DOHH2 (cell line): ENCODE data around the gene ZNF254.
"Not testable (repeated sequence)": the region's sequence is repeated elsewhere in the genome, so short reads cannot be mapped to it uniquely, and the experiment has no call there.

Experiments
- H3F3A ChIP-seq: fragments of 200-600 bp; sonication (generic), shearing (Covaris generic); 2 replicates; pipeline ENCODE4 v1.6.0; 2016; ENCODE audit warnings: antibody characterized with exemption, mild to moderate bottlenecking; ENCODE audit not compliant: control insufficient read depth, insufficient read depth
- H3K27ac ChIP-seq: fragments of 200-600 bp; sonication (generic); 2 replicates; pipeline ENCODE4 v1.5.1; 2014; ENCODE audit warnings: low read depth, mild to moderate bottlenecking, low read length, moderate library complexity
- H3K27me3 ChIP-seq: fragments of 200-600 bp; sonication (generic); 2 replicates; pipeline ENCODE4 v1.6.1; 2014; ENCODE audit warnings: mild to moderate bottlenecking, low read length, mixed read lengths; ENCODE audit not compliant: control insufficient read depth
- H3K36me3 ChIP-seq: fragments of 200-600 bp; sonication (generic); 2 replicates; pipeline ENCODE4 v1.6.1; 2014; ENCODE audit warnings: mild to moderate bottlenecking, low read length, moderate library complexity, mixed read lengths; ENCODE audit not compliant: control insufficient read depth
- H3K4me1 ChIP-seq: fragments of 200-600 bp; sonication (generic); 2 replicates; pipeline ENCODE4 v1.6.1; 2014; ENCODE audit warnings: mild to moderate bottlenecking, low read length, mixed read lengths; ENCODE audit not compliant: control insufficient read depth
- H3K4me2 ChIP-seq: fragments of 200-600 bp; sonication (generic); 2 replicates; pipeline ENCODE4 v1.6.0; 2014; ENCODE audit warnings: mild to moderate bottlenecking, low read length, moderate library complexity
- H3K4me3 ChIP-seq: fragments of 200-600 bp; sonication (generic); 2 replicates; pipeline ENCODE4 v1.5.1; 2014; ENCODE audit warnings: mild to moderate bottlenecking, low read length, mixed read lengths
- H3K79me2 ChIP-seq: fragments of 200-600 bp; sonication (generic); 2 replicates; pipeline ENCODE4 v1.6.1; 2014; ENCODE audit warnings: mild to moderate bottlenecking, low read length, mixed read lengths; ENCODE audit not compliant: control insufficient read depth
- H3K9me2 ChIP-seq: fragments of 200-600 bp; sonication (generic); replicated peaks from 2 replicates; pipeline ENCODE4 v1.6.1; 2014; ENCODE audit warnings: mild to moderate bottlenecking, low read length, mixed read lengths; ENCODE audit not compliant: control insufficient read depth
- H3K9me3 ChIP-seq: fragments of 200-600 bp; sonication (generic); 2 replicates; pipeline ENCODE4 v1.6.1; 2014; ENCODE audit warnings: antibody characterized with exemption, low read length, mixed read lengths; ENCODE audit not compliant: control insufficient read depth, insufficient read depth
- H4K20me1 ChIP-seq: fragments of 200-600 bp; sonication (generic); 2 replicates; pipeline ENCODE4 v1.6.0; 2014; ENCODE audit warnings: low read depth, mild to moderate bottlenecking, antibody characterized with exemption, low read length, moderate library complexity; ENCODE audit not compliant: control insufficient read depth, insufficient read depth
- CTCF ChIP-seq: fragments of 200-600 bp; sonication (generic); IDR thresholded peaks from one replicate; pipeline ENCODE4 v1.5.1; 2014; ENCODE audit warnings: antibody characterized with exemption, mild to moderate bottlenecking, low read depth, low read length; ENCODE audit not compliant: poor library complexity, severe bottlenecking
- EZH2phosphoT487 ChIP-seq: fragments of 200-600 bp; sonication (generic); IDR thresholded peaks from 2 replicates; pipeline ENCODE4 v1.6.1; 2017; ENCODE audit warnings: borderline replicate concordance, mild to moderate bottlenecking, antibody characterized with exemption, low read length, moderate library complexity, mixed read lengths

The ZNF254 gene

GRCh38 chr19:24072720-24073119 lies 14.3 kb upstream of the ZNF254 start:
- Histone ChIP-seq H3K4me1 (no peaks in the 10 kb centered on the region), H4K20me1 (no peaks in the 10 kb centered on the region), H3K4me3 (no peak overlapping the region), H3K27me3 (no peaks in the 10 kb centered on the region), H3K9me2 (no peaks in the 10 kb centered on the region; the same call in 1 of the 2 replicates), H3K79me2 (no peaks in the 10 kb centered on the region), H3F3A (no peaks in the 10 kb centered on the region), H3K4me2 (no peak overlapping the region), H3K27ac (no peak overlapping the region), H3K36me3 (no peaks in the 10 kb centered on the region; the same call in 1 of the 2 replicates), H3K9me3 (no peaks in the 10 kb centered on the region)
- TF ChIP-seq EZH2phosphoT487 (no peak), CTCF (no peak)

- TF ChIP-seq CTCF: no peak
- TF ChIP-seq EZH2phosphoT487: no peak
- Histone ChIP-seq H3K27ac (no peak overlapping the region), H3K36me3 (no peaks in the 10 kb centered on the region; the same call in 1 of the 2 replicates), H3K4me3 (no peak overlapping the region), H3K9me2 (no peaks in the 10 kb centered on the region; the same call in 1 of the 2 replicates), H3K4me2 (no peak overlapping the region), H3K4me1 (no peaks in the 10 kb centered on the region), H3K27me3 (no peaks in the 10 kb centered on the region), H4K20me1 (no peaks in the 10 kb centered on the region), H3K79me2 (no peaks in the 10 kb centered on the region), H3K9me3 (no peaks in the 10 kb centered on the region), H3F3A (no peaks in the 10 kb centered on the region)
Observed at GRCh38 chr19:24073807-24074206, 13.2 kb upstream of the ZNF254 start.

GRCh38 chr19:24074720-24075454 lies 12.1 kb upstream of the ZNF254 start:
- Histone ChIP-seq H3K4me3 (no peak overlapping the region), H3K27ac (no peak overlapping the region), H3K79me2 (no peaks in the 10 kb centered on the region), H3K4me1 (no peaks in the 10 kb centered on the region), H3K27me3 (no peaks in the 10 kb centered on the region), H3K4me2 (no peak overlapping the region), H3K36me3 (no peaks in the 10 kb centered on the region; the same call in 1 of the 2 replicates), H3F3A (no peaks in the 10 kb centered on the region), H4K20me1 (no peaks in the 10 kb centered on the region), H3K9me3 (no peaks in the 10 kb centered on the region), H3K9me2 (no peaks in the 10 kb centered on the region; the same call in 1 of the 2 replicates)
- TF ChIP-seq CTCF: no peak
- TF ChIP-seq EZH2phosphoT487: no peak

GRCh38 chr19:24075530-24075929 lies 11.5 kb upstream of the ZNF254 start:
- not testable (repeated sequence) for H3K4me3 ChIP-seq, H4K20me1 ChIP-seq, H3K4me1 ChIP-seq, H3K79me2 ChIP-seq, H3K27me3 ChIP-seq, H3K4me2 ChIP-seq, H3K36me3 ChIP-seq, H3F3A ChIP-seq, H3K27ac ChIP-seq, H3K9me2 ChIP-seq, H3K9me3 ChIP-seq
